CD4-positive, alpha-beta T cell treated with Interferon gamma for 1 hour (primary cell): ENCODE data around the gene MDC1.
"Not testable (repeated sequence)": the region's sequence is repeated elsewhere in the genome, so short reads cannot be mapped to it uniquely, and the experiment has no call there.

Source experiments
- DNase-seq: peaks from one replicate; pipeline ENCODE4 v3.0.0-alpha.2; 2020

MDC1 gene

DNA sequence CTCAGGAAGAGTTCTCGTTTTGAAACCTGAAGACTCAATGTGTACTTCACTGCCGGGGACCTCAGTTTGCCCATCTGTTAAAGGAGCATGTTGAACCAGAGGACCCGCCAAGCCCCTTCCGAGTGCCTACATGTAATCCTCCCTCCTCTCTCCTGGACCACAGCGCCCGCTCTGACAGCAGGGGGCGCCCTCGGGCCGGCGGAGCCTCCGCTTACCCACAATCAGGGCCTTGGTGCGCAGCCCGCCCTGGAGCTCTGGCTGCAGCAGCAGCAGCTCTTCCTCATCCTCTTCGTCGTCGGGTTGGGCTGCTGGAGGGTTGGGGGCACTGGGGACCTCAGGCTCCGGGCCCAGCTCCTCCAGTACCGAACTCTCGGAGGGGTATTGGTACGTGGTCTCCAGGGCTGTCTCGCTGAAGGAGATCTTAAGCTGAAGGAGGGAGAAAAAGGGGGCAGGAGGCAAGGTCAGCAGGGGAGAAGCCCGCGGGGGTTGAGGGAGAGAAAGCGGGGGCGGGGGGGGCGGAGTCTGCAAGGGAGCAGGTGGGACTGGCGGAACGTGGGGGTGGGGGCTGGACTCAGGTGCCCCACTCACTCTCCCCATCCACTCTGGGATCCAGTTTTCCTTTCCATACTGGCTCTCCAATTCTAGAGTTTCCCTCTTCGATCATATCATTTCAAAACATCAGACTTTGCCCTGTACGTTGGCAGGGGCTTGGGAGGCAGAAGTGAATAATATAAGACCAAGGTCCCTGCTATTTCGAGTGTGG lies 37.9 kb downstream of the MDC1 start:
- peak; percentile 88 for DNase-seq

DNA sequence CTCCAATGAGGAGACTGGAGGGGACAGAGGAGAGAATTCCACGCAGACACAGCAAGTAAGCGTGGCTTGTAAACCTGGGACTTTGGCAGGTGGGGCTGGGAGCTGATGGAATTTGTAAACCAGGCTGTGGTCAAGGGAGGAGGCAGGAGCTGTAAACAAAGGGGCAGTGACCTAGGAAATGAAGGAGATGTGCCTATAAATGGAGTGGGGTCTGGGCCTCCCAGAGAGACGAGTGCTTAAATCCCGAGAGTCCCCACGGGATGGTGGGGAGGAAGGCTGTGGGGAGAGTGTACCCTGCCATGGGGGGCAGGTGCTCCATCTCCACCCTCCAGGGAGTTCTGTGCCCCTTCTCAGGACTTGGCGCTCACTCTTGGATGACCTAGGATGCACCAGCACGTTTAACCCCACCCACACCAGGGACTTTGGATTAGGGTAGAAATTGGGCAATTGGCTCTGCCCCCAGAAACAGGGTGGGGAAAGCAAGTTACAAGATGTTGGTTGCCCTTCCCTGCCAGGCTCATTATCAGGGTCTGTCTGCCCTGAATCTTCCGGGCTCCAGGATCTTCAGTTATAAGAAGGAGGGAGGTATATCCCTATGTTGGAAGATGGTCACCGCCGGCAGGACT lies 40.3 kb downstream of the MDC1 start:
- no peak for DNase-seq

DNA sequence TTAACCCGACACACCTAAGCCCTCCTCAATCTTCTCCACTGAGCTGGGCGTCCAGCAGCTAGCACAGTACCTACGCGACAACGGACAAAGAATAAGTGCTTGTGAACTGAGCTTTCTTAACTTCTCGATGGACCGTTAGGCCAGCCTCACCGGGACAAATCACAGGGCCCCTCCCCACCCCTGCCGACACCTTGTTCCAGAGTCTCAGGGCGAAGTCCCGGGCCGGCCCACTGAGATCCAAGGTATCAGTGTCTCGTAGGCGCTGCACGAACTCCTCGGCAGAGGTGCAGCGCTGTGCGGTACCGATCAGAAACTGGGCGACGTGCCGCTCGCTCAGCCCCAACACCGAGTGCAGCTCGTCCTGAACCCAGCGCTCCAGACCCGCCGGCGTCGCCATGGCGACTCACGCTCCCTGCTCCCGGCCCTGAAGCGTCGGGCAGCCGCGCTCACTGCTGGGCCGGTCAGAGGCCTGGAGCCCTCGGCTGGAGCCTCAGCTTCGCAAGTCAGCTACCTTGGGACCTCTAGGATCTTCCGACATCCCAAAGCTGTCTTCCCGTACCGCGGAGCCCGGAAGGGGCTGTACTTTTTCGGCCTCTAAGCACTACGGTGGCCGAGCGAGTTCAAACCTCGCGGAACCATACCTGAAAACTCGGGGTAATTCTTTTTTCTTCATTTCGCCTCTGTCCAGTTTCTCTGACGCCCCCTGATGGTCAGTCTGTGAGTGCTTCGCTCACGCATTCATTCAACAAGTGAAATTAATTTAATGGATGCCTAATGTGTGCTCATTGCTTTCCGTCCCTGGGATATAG lies 44.4 kb downstream of the MDC1 start, which contains the start of gene DHX16:
Gene DHX16, minus strand, starts transcription at position 562 of the 809 bp plus-strand sequence. Its CDS starts 165 bp downstream, at position 397.
- peak; percentile 90 for DNase-seq

DNA sequence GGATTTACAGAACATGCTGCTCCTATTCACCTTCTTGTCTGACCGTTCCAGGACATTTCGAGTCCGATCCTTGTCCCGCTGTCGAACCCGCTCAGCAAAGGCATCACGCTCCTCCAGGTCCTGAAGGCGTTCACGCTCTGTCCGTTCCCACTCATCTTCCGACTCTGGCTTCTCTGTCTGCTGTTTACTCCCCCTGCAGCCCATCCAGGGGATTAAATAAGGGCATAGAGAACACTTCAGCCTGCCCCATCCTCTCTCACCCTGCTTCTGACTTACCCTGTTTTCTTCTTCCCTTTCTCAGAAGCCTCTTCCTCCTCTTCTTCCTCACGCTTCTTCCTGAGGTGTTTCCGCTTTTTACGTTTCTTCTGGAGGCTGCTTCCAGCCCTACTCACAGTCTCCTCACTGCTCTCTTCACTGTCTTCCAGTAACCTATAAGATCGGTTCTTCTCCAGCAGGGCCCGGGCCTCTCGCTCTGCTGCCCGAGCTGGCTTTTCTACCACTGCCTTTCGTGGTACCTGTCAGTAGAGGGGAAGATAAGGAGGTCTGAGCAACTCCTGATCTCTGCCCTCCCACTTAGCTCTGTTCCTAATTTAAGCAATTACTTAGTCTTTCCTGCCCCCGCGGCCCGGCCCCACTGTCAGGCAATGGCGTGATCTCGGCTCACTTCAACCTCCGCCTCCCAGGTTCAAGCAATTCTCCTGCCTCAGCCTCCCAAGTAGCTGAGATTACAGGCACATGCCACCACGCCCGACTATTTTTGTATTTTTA lies 46.1 kb downstream of the MDC1 start:
- no peak for DNase-seq

DNA sequence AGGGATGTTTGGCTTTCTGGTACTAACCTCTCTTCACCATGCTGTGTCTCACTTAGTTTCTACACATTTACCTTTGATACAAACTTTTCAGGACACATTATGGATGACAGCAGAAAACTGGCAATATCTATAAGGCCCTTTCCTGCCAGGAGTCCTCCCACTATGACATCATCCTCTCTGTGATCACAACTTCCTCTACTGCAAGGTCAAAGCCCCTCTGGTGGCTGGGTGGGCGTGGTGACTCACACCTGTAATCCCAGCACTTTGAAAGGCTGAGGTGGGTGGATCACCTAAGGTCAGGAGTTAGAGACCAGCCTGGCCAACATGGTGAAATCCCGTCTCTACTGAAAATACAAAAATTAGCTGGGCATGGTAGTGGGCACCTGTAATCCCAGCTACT lies 50.8 kb downstream of the MDC1 start:
- not testable (repeated sequence) for DNase-seq

DNA sequence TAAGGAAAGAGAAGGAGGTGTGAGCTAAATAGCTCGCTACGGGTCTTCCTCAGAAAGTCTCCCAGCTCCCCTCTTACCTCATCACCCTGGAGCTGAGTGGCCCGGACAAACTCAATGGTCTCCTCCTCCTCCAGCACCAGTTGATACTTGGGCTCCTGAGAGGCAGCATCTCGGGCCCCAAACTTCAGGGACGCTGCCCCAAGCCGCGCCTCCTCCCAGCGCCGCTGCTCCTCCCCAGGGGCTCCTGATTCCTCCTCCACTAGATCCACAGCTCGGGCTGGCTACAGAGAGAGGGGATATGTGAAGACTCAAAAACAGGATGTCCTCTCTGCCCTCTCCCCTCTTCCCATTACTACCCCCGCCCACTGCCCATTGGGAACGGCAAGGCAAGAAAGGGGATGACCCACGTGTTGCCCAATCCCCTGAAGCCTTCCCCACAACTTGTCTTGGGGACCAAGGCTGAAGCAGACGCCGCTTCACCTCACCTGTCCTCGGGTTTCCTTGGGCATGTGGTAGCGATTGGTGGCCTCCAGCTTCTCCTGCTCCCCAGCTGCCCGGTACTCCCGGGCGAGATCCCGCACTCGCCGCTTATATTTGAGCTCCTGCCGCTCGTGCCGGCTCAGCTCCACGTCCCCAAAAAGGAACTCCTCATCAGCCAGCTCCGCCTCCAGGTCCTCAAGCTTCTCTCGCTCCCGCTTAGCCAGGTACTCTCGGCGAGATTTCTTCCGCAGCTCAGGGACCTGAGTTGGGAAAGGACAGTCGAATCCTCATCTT lies 51.9 kb downstream of the MDC1 start:
- no peak for DNase-seq

DNA sequence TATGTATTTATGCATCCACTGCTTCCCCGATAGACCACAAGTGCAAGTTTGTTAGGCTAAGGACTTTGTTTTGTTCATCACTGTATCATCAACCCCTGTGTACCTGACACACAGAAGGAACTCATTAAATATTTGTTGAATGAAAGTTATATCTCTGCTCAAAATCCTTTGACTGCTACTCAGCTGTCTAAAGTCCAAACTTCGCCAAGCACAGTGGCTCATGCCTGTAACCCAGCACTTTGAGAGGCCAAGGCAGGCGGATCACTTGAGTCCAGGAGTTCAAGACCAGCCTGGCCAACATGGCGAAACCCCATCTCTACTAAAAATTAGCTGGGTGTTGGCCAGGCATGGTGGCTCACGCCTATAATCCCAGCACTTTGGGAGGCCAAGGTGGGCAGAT lies 59.2 kb downstream of the MDC1 start:
- DNase-seq, result not testable (repeated sequence)

DNA sequence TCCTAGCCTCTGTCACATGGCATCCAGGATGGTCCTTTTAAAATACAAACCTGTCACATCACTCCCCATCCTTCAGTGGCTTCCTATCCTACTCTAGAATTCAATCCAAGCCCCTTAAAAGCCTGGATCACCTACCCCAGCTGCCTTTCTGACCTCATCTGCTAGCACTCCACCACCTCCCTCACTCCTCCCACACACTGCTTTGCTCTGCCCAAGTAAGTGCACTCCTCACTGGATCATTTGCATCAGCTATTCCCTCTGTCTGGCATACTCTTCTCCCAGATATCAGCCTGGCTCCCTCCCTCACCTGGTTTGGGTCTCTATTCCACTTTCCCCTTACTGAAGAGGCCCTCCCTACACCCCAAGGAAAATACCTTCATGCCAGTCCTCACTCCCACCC lies 59.6 kb downstream of the MDC1 start:
- DNase-seq, result no peak

DNA sequence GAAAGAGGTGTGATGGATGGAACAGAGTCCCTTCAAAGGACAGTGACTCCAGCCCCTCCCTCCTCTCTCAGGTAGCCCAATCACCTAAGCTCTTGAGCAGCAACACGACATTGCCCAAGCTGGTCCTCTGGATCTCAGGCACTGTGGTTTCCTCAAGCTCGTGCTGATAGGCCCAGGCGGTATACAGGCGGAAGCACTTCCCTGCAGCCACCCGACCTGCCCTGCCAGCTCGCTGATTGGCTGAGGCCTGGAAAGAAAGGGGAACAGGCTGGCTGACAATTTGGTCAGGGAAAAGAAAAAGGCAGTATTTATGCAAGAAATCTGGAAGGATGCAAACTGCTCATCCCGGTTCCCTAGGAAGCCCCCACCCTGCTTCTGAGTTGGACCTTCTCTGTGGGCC lies 60.6 kb downstream of the MDC1 start:
- peak; percentile 51 for DNase-seq

DNA sequence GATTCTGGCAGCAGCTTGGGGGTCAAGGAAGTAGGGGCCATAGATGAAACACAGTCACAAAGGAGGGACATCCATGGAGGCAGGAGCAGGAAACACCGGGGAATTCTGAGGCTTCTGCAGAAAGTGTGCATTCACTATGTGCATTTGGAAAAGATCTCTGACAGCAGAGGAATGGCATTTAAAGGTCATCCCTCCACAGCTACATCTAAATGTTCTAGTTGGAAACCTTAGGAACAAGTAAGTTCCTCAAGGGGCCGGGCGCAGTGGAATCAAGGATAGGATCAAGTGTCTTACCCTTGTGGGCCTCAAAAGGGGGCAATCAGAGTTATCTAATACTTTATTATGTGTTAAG lies 61.4 kb downstream of the MDC1 start:
- DNase-seq, result no peak

DNA sequence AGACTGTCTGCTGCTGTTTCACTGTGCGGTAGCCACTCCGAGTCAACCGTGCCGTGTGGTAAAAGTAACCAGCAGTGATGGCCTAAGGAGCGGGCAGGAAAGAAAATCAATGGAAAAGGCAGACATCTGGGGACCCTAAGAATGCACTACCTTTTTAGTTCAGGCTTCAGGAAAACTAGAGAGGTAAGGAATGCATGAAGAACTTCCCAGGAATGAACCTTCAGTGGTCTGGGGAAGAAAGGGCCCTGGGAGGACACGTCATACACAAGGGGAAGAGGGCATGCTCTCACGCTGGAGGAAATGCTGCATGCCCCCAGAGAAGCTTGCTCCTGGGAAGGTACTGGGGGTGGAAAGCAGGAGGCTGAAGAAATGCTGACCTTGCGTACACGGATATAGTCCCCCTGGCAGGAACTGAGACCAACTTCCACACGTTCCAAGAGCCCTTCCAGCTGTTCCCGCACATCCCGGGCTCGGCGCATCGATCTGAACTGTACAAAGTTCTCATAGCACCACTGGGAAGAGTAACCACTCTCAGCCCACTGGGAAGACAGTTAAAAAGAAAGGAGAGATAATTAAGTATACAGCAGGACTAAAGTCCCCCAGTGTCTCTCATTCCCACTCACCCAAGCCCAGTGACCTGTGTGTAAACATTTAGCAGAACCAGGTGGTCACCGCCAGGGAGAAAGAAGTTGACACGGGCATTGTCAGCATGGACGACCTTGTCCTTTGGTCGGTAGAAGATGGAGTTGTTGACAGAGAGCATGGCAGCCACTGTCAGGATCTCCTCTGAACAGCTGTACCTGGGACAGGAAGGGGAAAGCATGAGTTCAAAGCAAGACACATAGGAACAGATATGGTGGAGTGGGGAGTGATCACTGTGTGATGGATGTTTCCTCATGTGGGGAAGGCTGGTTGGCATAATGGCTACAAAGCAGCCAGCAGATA lies 62.0 kb downstream of the MDC1 start:
- no peak for DNase-seq

DNA sequence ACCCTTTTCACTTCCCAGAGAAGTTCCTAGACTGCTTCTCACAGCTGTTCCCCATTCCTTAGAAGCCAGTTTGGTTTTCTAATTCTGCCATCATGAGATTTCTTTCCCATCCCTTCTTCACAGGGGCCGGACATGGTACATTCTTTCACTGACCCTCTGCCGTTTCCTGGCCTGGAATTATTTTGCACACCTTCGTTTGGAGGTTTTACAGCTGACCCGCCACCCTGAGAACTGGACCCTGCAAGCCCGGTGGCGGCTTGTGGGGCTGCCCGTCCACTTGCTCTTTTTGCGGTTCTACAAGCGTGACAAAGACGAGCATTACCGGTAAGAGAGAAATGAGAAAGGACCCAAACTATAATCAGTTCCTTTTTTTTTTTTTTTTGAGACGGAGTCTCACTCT lies 65.9 kb downstream of the MDC1 start:
- no peak for DNase-seq
